ENCODE measurements around the gene TRIM14. TPM values are rescaled to one million over a fixed set of nuclear protein-coding genes. Genes with fewer than 3 reads are reported as not detected.

TRIM14 gene
- total RNA-seq, 1 experiment from 2014 or later: 12.5 TPM

- H4K8ac ChIP-seq (replicated peaks; ENCODE audit: insufficient read length, low read depth, low read length): no peak overlapping the region
- no peak overlapping the region for H3K4ac ChIP-seq (ENCODE audit: low read depth, low read length)
- H3K27ac Mint-ChIP-seq: no peak overlapping the region
- H3K4me1 ChIP-seq (ENCODE audit: insufficient read depth, low read length): no peaks in the 10 kb centered on the region; the same call in 1 of the 2 replicates
- H3K9ac ChIP-seq (ENCODE audit: extremely low read depth, insufficient read length, low read length): no peak overlapping the region
- no peak for TF ChIP-seq CTCF (conservative IDR thresholded peaks at IDR 0.05)
- no peak overlapping the region for H3K4me3 Mint-ChIP-seq
- H3K36me3 Mint-ChIP-seq (ENCODE audit: insufficient read depth in 1 of 3, low read depth in 3 of 3): peaks cover 0 to 15% (median 8%) of the 10 kb centered on the region in 3 experiments; a peak in 3 of 7 replicates
- H3K27me3 Mint-ChIP-seq (ENCODE audit: low read depth): peaks cover under 1% of the 10 kb centered on the region; the same call in 1 of the 2 replicates
- no peaks in the 10 kb centered on the region for H3K79me1 ChIP-seq (ENCODE audit: insufficient read depth, low read depth, low read length, poor library complexity, severe bottlenecking)
- no peaks in the 10 kb centered on the region for H3K27me3 ChIP-seq (ENCODE audit: insufficient read depth, low read length)
- no peak for DNase-seq
- no peak overlapping the region for H2AK5ac ChIP-seq (ENCODE audit: insufficient read length, low read length)
- no peak overlapping the region for H3T11ph ChIP-seq (ENCODE audit: low read length)
- H3K9me3 Mint-ChIP-seq: no peaks in the 10 kb centered on the region
- H4K5ac ChIP-seq (ENCODE audit: insufficient read length, low read depth, low read length): no peak overlapping the region
- no peak overlapping the region for H3K4me2 ChIP-seq (ENCODE audit: insufficient read depth, insufficient read length, low read length)
- H2BK120ac ChIP-seq (ENCODE audit: low read depth, low read length, poor library complexity, severe bottlenecking): no peak overlapping the region
- no peak overlapping the region for H3K56ac ChIP-seq (ENCODE audit: insufficient read length, low read depth, low read length)
- no peak overlapping the region for H2BK15ac ChIP-seq (ENCODE audit: low read depth, low read length)
- H2AFZ ChIP-seq (ENCODE audit: low read length): no peak overlapping the region
- H2BK5ac ChIP-seq (ENCODE audit: insufficient read length, low read length): no peak overlapping the region
- H2BK20ac ChIP-seq (ENCODE audit: low read depth, low read length, poor library complexity, severe bottlenecking): no peak overlapping the region
- WGBS (ENCODE audit: extremely low coverage, insufficient read length, low lambda C conversion rate): no CpG with 5 or more reads among the region's 4 CpGs
- H3K23me2 ChIP-seq (ENCODE audit: insufficient read length, low read depth, low read length, poor library complexity, severe bottlenecking): no peaks in the 10 kb centered on the region
- no peak overlapping the region for H3K23ac ChIP-seq (ENCODE audit: insufficient read length, low read depth, low read length)
- H4K20me1 ChIP-seq (ENCODE audit: control insufficient read depth, insufficient read depth, insufficient read length): no peaks in the 10 kb centered on the region
- no peak overlapping the region for H4K91ac ChIP-seq (ENCODE audit: insufficient read length, low read depth, low read length)
- H3K18ac ChIP-seq (ENCODE audit: insufficient read length, low read depth, low read length): no peak overlapping the region
- H3K27ac ChIP-seq (ENCODE audit: insufficient read length, low read depth, low read length): no peak overlapping the region
- peaks cover 17 to 22% of the 10 kb centered on the region in 2 experiments for H3K4me1 Mint-ChIP-seq
- H3K79me2 ChIP-seq (ENCODE audit: insufficient read depth, low read length): no peaks in the 10 kb centered on the region
- no peak overlapping the region for H3K14ac ChIP-seq (ENCODE audit: insufficient read depth, low read length)
- H3K9me3 ChIP-seq (ENCODE audit: control insufficient read depth, low read depth, low read length): no peaks in the 10 kb centered on the region
- H2BK12ac ChIP-seq (ENCODE audit: insufficient read length, low read depth, low read length): no peak overlapping the region
These were observed 21.2 kb downstream of the TRIM14 start for GRCh38 chr9:98097836-98098235.
